H1 (cell line): Measurements from ENCODE around the gene CATSPERD. TPM values are rescaled to one million over a fixed set of nuclear protein-coding genes. Genes with fewer than 3 reads are reported as not detected.
A peak's percentile ranks its signal among the peaks of the same experiment; 100 is the strongest.

ENCODE experiments used
- CTCF ChIA-PET: fragments of 300-600 bp; sonication (Branson Sonifier 250); formaldehyde crosslinking; loops from one replicate; lab custom pipeline; 2021; ENCODE audit not compliant: partially characterized antibody; lab: Charles Lee
- POLR2A ChIA-PET: fragments of 300-600 bp; sonication (Branson Sonifier 250); formaldehyde crosslinking; loops from one replicate; lab custom pipeline; 2021; ENCODE audit warnings: inconsistent platforms; ENCODE audit not compliant: partially characterized antibody; lab: Charles Lee
- DNase-seq, 2 experiments: peaks; one replicate each; pipeline versions ENCODE4 v3.0.0 to v3.0.0-alpha.2; 2010 to 2022; ENCODE audit warnings: low spot score in 2 of 2, low read depth in 1 of 2, mixed read lengths in 1 of 2
- FAIRE-seq: peaks from 2 replicates; lab custom pipeline; 2011; peaks lifted over from hg19 to GRCh38; lab: Jason Lieb, UNC
- H2AFZ ChIP-seq: 2 replicates; pipeline ENCODE4 v1.8.1; 2012; ENCODE audit warnings: low read length, inconsistent platforms
- H2AK5ac ChIP-seq: 2 replicates; pipeline ENCODE4 v1.6.1; 2013; ENCODE audit warnings: low read depth, low read length
- H2BK120ac ChIP-seq: replicated peaks from 2 replicates; pipeline ENCODE3; 2013; ENCODE audit warnings: low read depth, low read length, inconsistent platforms
- H2BK12ac ChIP-seq: 2 replicates; pipeline ENCODE4 v1.6.1; 2013; ENCODE audit warnings: low read depth, low read length
- H2BK15ac ChIP-seq: 2 replicates; pipeline ENCODE4 v1.6.1; 2013; ENCODE audit warnings: low read length
- H2BK20ac ChIP-seq: 2 replicates; pipeline ENCODE4 v1.6.1; 2013; ENCODE audit warnings: low read length
- H2BK5ac ChIP-seq: 2 replicates; pipeline ENCODE4 v1.6.1; 2013; ENCODE audit warnings: low read depth, low read length
- H3K14ac ChIP-seq: 2 replicates; pipeline ENCODE4 v1.6.1; 2013; ENCODE audit warnings: inconsistent platforms; ENCODE audit not compliant: insufficient read length
- H3K18ac ChIP-seq: 2 replicates; pipeline ENCODE4 v1.6.1; 2013; ENCODE audit warnings: low read length; ENCODE audit errors: extremely low read depth
- H3K23ac ChIP-seq: 2 replicates; pipeline ENCODE4 v1.6.1; 2013; ENCODE audit warnings: inconsistent platforms; ENCODE audit not compliant: insufficient read length
- H3K23me2 ChIP-seq: 2 replicates; pipeline ENCODE4 v1.6.1; 2013; ENCODE audit warnings: low read depth, low read length
- H3K27ac ChIP-seq: 2 replicates; pipeline ENCODE4 v1.6.1; 2011; ENCODE audit warnings: low read depth, low read length, inconsistent platforms
- H3K27me3 ChIP-seq, 4 experiments: replicated peaks in 1 of 4; 1 replicate in 1 of 4; 2 replicates in 3 of 4; pipeline versions ENCODE4 v1.6.1 to v1.8.1; 2011 to 2013; ENCODE audit warnings: low read length in 3 of 4, mild to moderate bottlenecking in 3 of 4, inconsistent platforms in 2 of 4, mixed read lengths in 2 of 4, moderate library complexity in 1 of 4; ENCODE audit not compliant: control insufficient read depth in 3 of 4, insufficient read depth in 3 of 4; ENCODE audit errors: extremely low read depth in 1 of 4
- H3K36me3 ChIP-seq, 4 experiments: 2 replicates each; pipeline versions ENCODE4 v1.6.1 to v1.8.1; 2011 to 2013; ENCODE audit warnings: mild to moderate bottlenecking in 4 of 4, low read length in 3 of 4, moderate library complexity in 2 of 4, control low read depth in 1 of 4, inconsistent platforms in 1 of 4; ENCODE audit not compliant: insufficient read depth in 4 of 4, control insufficient read depth in 2 of 4
- H3K4ac ChIP-seq: replicated peaks from 2 replicates; pipeline ENCODE3; 2013; ENCODE audit warnings: low read length, low read depth, mixed read lengths, inconsistent platforms; ENCODE audit not compliant: insufficient read length
- H3K4me1 ChIP-seq, 4 experiments: replicated peaks in 1 of 4; 1 replicate in 1 of 4; 2 replicates in 3 of 4; pipeline versions ENCODE4 v1.6.1 to v1.8.1; 2011 to 2013; ENCODE audit warnings: low read length in 3 of 4, inconsistent platforms in 2 of 4, mixed read lengths in 1 of 4; ENCODE audit not compliant: insufficient read depth in 4 of 4, control insufficient read depth in 3 of 4
- H3K4me2 ChIP-seq, 2 experiments: 2 replicates each; pipeline versions ENCODE4 v1.6.1 to v1.8.1; 2011 to 2013; ENCODE audit warnings: low read depth in 2 of 2, low read length in 2 of 2, control low read depth in 1 of 2, inconsistent platforms in 1 of 2, mild to moderate bottlenecking in 1 of 2; ENCODE audit not compliant: insufficient read depth in 1 of 2
- H3K4me3 ChIP-seq, 4 experiments: fragments of 200-600, 300-600 bp in 1 of 4; sonication (generic), shearing (Covaris generic), sonication (Bioruptor Twin) in 1 of 4; 2 replicates each; pipeline versions ENCODE4 v1.5.1 to v1.8.1; 2011 to 2016; ENCODE audit warnings: low read length in 4 of 4, low read depth in 3 of 4, control low read depth in 2 of 4, inconsistent platforms in 2 of 4, mild to moderate bottlenecking in 2 of 4, mixed read lengths in 1 of 4, moderate library complexity in 1 of 4; ENCODE audit not compliant: insufficient read depth in 2 of 4; ENCODE audit errors: extremely low read depth in 1 of 4
- H3K56ac ChIP-seq: replicated peaks from 2 replicates; pipeline ENCODE3; 2013; ENCODE audit warnings: low read depth, mild to moderate bottlenecking, mixed read lengths, low read length, inconsistent platforms; ENCODE audit not compliant: insufficient read length
- H3K79me1 ChIP-seq: 2 replicates; pipeline ENCODE4 v1.6.1; 2013; ENCODE audit warnings: low read depth, low read length, control low read depth
- H3K79me2 ChIP-seq, 2 experiments: 2 replicates each; pipeline versions ENCODE4 v1.6.1 to v1.8.1; 2012 to 2013; ENCODE audit warnings: low read length in 2 of 2, mild to moderate bottlenecking in 2 of 2, inconsistent platforms in 1 of 2; ENCODE audit not compliant: insufficient read depth in 2 of 2, control insufficient read depth in 1 of 2
- H3K9ac ChIP-seq, 4 experiments: replicated peaks in 1 of 4; 1 replicate in 1 of 4; 2 replicates in 3 of 4; pipeline versions ENCODE4 v1.6.1 to v1.8.1; 2011 to 2013; ENCODE audit warnings: low read depth in 3 of 4, low read length in 3 of 4, control low read depth in 2 of 4, mild to moderate bottlenecking in 2 of 4, moderate library complexity in 2 of 4, inconsistent platforms in 1 of 4; ENCODE audit errors: extremely low read depth in 1 of 4
- H3K9me3 ChIP-seq, 2 experiments: 2 replicates each; pipeline versions ENCODE4 v1.6.1 to v1.8.1; 2012 to 2013; ENCODE audit warnings: mild to moderate bottlenecking in 2 of 2, moderate library complexity in 2 of 2, control low read depth in 1 of 2, inconsistent platforms in 1 of 2, low read depth in 1 of 2, low read length in 1 of 2, mixed read lengths in 1 of 2; ENCODE audit not compliant: insufficient read depth in 2 of 2
- H4K20me1 ChIP-seq, 2 experiments: replicated peaks in 1 of 2; 2 replicates each; pipeline versions ENCODE3 to v1.8.1; 2011 to 2013; ENCODE audit warnings: inconsistent platforms in 2 of 2, low read length in 2 of 2, mild to moderate bottlenecking in 1 of 2; ENCODE audit not compliant: insufficient read depth in 2 of 2, control insufficient read depth in 1 of 2
- H4K5ac ChIP-seq: 2 replicates; pipeline ENCODE4 v1.6.1; 2013; ENCODE audit warnings: low read length, low read depth, mixed read lengths, inconsistent platforms; ENCODE audit not compliant: insufficient read length
- H4K8ac ChIP-seq: 2 replicates; pipeline ENCODE4 v1.8.0; 2013; ENCODE audit warnings: mild to moderate bottlenecking, moderate library complexity, low read length, inconsistent platforms; ENCODE audit not compliant: insufficient read depth; ENCODE audit errors: extremely low read depth
- H4K91ac ChIP-seq: replicated peaks from 2 replicates; pipeline ENCODE3; 2013; ENCODE audit warnings: low read length, mixed read lengths, inconsistent platforms; ENCODE audit not compliant: insufficient read length
- CEBPB ChIP-seq: IDR thresholded peaks from 2 replicates; pipeline ENCODE4 v1.6.1; 2012; ENCODE audit warnings: low read depth, low read length
- KDM1A ChIP-seq: fragments of 200-600, 300-600 bp; sonication (generic); IDR thresholded peaks from 2 replicates; pipeline ENCODE4 v1.7.1; 2016; ENCODE audit warnings: mild to moderate bottlenecking, low read length, borderline replicate concordance
- WGBS, 2 experiments: shearing (Covaris generic) in 1 of 2; methylation state at CpG; one replicate each; pipeline versions ENCODE4 v1.1.6 to v1.1.7; 2013 to 2015; ENCODE audit warnings: low lambda C conversion rate in 2 of 2, mixed read lengths in 2 of 2, inconsistent platforms in 1 of 2, low coverage in 1 of 2, missing lambda C conversion rate in 1 of 2; ENCODE audit not compliant: insufficient replicate concordance in 2 of 2, insufficient coverage in 1 of 2, insufficient read length in 1 of 2; ENCODE audit errors: extremely low coverage in 1 of 2, missing lambda C conversion rate in 1 of 2; 5-methylcytosine and 5-hydroxymethylcytosine counted together
- polyA plus RNA-seq, 7 experiments: library from polyadenylated mRNA; depleted of rRNA in 3 of 7; stranded (reverse) in 5 of 7; unstranded in 2 of 7; fragments of >200 nt in 5 of 7; fragments of 200-250 nt in 2 of 7; gene quantifications; 1 replicate in 5 of 7; 2 replicates in 1 of 7; 4 replicates in 1 of 7; pipeline versions ENCODE4 v1.2.1 to v1.2.3, GENCODE V29; 2011 to 2013; ENCODE audit warnings: missing spikeins in 2 of 7, mixed read lengths in 2 of 7
- total RNA-seq: library from RNA; stranded (reverse); fragmentation: NEBNext Ultra II Directional; extraction: Animal tissue kit (Norgen Biotek cat#: 25700); gene quantifications from 2 replicates; pipeline ENCODE4 v1.2.1, GENCODE V29; 2021

Gene CATSPERD
- total and polyA plus RNA-seq, 2 of the 8 experiments (the other 6 are each of a cell fraction or from before 2014, with no cell fraction given), result 0.12 TPM; not detected in 1

DNA sequence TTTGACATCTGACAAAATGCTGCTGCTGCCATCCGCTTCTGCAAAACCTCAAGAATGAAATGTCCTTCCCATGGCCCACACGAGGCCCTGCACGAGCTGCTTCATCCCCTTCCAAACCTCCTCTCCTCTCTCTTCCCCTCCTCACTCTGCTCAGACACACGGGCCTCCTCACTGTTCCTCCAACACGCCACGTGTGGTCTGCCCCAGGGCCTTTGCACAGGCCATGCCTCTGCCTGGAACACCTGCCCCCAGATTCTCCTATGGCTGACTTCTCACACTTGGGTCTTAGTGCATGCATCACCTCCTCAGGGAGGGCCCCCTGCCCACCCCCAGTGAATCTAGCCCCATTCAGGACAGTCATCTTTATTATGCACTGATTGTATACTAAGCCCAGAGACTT is 100.3 kb downstream of the CATSPERD start:
- Histone ChIP-seq H2BK12ac (no peak overlapping the region), H2BK120ac (no peak overlapping the region), H3K9ac (no peak overlapping the region), H3K27ac (no peak overlapping the region), H4K8ac (no peak overlapping the region; the same call in 1 of the 2 replicates), H2AK5ac (no peak overlapping the region), H2BK20ac (no peak overlapping the region), H3K23ac (no peak overlapping the region), H4K91ac (no peak overlapping the region), H3K4me1 (no peaks in the 10 kb centered on the region), H3K4ac (no peak overlapping the region), H4K5ac (no peak overlapping the region), H3K79me1 (no peaks in the 10 kb centered on the region), H3K23me2 (no peaks in the 10 kb centered on the region), H3K4me3 (no peak overlapping the region), H2AFZ (no peak overlapping the region), H2BK15ac (no peak overlapping the region), H3K18ac (no peak overlapping the region), H3K9me3 (no peaks in the 10 kb centered on the region), H2BK5ac (no peak overlapping the region), H3K36me3 (no peaks in the 10 kb centered on the region), H3K79me2 (no peaks in the 10 kb centered on the region), H3K27me3 (no peaks in the 10 kb centered on the region), H4K20me1 (peaks cover 0 to 3% of the 10 kb centered on the region in 2 experiments), H3K4me2 (no peak overlapping the region), H3K14ac (no peak overlapping the region), H3K56ac (no peak overlapping the region)
- FAIRE-seq (no peak), DNase-seq (no peak)
- WGBS, 2 experiments, result 89% methylated on average over 6 of the region's 6 CpGs; no CpG with 5 or more reads in 1 of the 2 experiments
- ChIA-PET POLR2A (interaction anchor here (1.3 kb wide), 1 partner anchor 17 kb away, joined by 4 read pairs; no protein-coding TSS in a partner anchor), CTCF (interaction anchor here (0.6 to 3.7 kb wide), 5 partner anchors 13 to 72 kb away, joined by 3 to 32 read pairs (median 5); no protein-coding TSS in a partner anchor)
- TF ChIP-seq CEBPB (no peak), KDM1A (peak; percentile 80; the same call in 1 of the 2 replicates)
